PC-9 (cell line): ENCODE data around the gene PAM.

Source experiments
- CTCF ChIP-seq: fragments of 200-600 bp; sonication (generic); conservative IDR thresholded peaks from 2 replicates; pipeline ENCODE4 v1.6.1; 2017; ENCODE audit warnings: mixed run types, antibody characterized with exemption, mild to moderate bottlenecking, moderate library complexity
- EZH2 ChIP-seq: fragments of 200-600 bp; sonication (generic); IDR thresholded peaks from 2 replicates; pipeline ENCODE4 v1.8.0; 2017; ENCODE audit warnings: antibody characterized with exemption, low read depth

DNA sequence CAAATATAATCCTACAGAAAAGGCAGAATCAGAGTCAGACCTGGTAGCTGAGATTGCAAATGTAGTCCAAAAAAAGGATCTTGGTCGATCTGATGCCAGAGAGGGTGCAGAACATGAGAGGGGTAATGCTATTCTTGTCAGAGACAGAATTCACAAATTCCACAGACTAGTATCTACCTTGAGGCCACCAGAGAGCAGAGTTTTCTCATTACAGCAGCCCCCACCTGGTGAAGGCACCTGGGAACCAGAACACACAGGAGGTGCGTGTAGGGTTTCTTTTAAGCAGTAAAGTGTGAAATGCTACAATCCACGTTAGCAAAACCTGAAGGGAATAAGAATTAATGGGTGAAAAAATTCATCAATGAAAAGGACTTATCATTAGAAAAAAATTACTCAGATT lies 219.1 kb downstream of the PAM start:
- TF ChIP-seq CTCF (no peak), EZH2 (no peak)
